ENCODE measurements around the gene GNG4. TPM values are rescaled to one million over a fixed set of nuclear protein-coding genes. Genes with fewer than 3 reads are reported as not detected.
A peak's percentile ranks its signal among the peaks of the same experiment; 100 is the strongest.
"Not testable (repeated sequence)": the region's sequence is repeated elsewhere in the genome, so short reads cannot be mapped to it uniquely, and the experiment has no call there.

The GNG4 gene
- total and polyA plus RNA-seq, 3 donors from 2014 or later = 2.9 to 3.3 (median 3.2) TPM

DNA sequence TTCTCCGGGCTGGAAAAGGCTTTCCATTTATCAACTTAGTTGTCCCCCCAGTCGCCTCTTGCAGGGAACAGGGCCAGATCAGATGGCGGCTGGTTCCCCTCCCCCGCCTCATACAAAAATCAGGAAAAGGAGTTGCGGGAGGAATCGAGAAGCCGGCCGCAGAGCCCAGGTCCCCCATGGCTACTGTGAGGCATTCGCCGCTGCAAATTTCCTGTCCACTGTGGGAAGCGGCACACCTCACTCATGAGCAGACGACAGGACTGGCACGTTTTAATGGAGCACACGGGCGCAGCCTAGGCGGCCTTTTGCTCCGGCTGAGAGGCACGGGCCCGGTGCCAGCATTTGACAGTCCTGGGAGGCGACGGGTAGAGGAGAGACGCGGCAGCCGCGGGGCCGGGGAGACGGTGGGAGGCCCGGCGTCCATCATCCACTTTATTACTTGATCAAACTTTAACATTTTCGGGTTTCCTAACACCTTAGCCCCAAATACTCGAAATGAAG lies 1.1 kb downstream of the GNG4 start:
- Histone ChIP-seq H3K4me3 (peak overlapping the region in 1 of 2 donors; percentile 60), H3K4me1 (peaks cover 9% of the 10 kb centered on the region), H3K36me3 (ENCODE audit: low read depth, missing control alignments) (no peaks in the 10 kb centered on the region), H3K27ac (no peak overlapping the region), H3K27me3 (no peaks in the 10 kb centered on the region), H3K9me3 (no peaks in the 10 kb centered on the region)
- intact Hi-C loops (cut with DNase I; ENCODE audit: low total_unique reads) = no loop called here
- no peak for DNase-seq
- TF ChIP-seq POLR2A (IDR thresholded peaks at IDR 0.05) (no peak), CTCF (IDR thresholded peaks at IDR 0.05) (no peak)
- 8 to 13% methylated on average over 8 to 31 of the region's 31 CpGs for WGBS, 2 donors

- H3K9me3 ChIP-seq; H3K27me3 ChIP-seq; intact Hi-C loops (cut with DNase I; ENCODE audit: low total_unique reads); H3K4me3 ChIP-seq; DNase-seq; H3K4me1 ChIP-seq; H3K36me3 ChIP-seq (ENCODE audit: low read depth, missing control alignments); H3K27ac ChIP-seq: not testable (repeated sequence)
- 81 to 84% methylated on average over 12 of the region's 12 CpGs for WGBS, 2 donors
Measured at GRCh38 chr1:235647537-235647936, 2.0 kb downstream of the GNG4 start.

- no peak for DNase-seq
- intact Hi-C loops (cut with DNase I; ENCODE audit: low total_unique reads) = no loop called here
- no peaks in the 10 kb centered on the region for H3K27me3 ChIP-seq
Measured at GRCh38 chr1:235646463-235646862, 3.1 kb downstream of the GNG4 start.

DNA sequence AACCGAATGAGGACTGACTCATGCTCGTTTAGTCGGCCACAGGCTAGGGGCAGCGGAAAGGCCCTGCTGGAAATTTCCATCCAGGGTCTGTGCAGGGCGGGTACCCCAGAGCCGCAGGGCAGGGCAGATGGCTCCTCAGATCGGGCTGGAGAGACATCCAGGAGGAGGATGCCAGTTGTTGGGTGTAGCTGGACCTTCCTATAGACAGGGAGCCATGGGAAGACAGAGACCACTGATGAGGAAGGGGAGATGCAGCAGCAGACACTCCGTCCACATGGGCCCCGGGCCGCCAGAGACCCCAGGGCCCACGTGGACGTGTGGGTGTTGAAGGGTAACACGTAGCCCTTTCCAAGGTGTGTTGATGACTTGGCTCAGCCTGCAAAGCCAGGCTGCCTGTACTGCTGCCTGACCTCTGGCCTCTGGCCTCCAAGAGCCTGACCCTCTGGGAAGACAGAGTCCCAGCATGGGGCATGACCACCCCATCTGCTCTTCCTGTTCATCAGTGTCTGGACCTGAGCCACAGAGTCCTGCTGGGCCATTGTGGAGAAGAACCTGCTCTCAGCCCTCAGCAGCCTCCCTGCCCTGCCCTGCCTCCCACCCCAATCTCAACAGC lies 4.8 kb downstream of the GNG4 start:
- DNase-seq = no peak
- no peak for TF ChIP-seq POLR2A (IDR thresholded peaks at IDR 0.05)
- no peak for TF ChIP-seq CTCF (IDR thresholded peaks at IDR 0.05)
- no peaks in the 10 kb centered on the region for H3K9me3 ChIP-seq
- intact Hi-C loops (cut with DNase I; ENCODE audit: low total_unique reads) = no loop called here
- H3K36me3 ChIP-seq (ENCODE audit: low read depth, missing control alignments) = no peaks in the 10 kb centered on the region
- H3K4me1 ChIP-seq = peaks cover 9% of the 10 kb centered on the region
- H3K27ac ChIP-seq = no peak overlapping the region
- H3K4me3 ChIP-seq = no peak overlapping the region
- H3K27me3 ChIP-seq = no peaks in the 10 kb centered on the region
- 85 to 87% methylated on average over 12 to 13 of the region's 13 CpGs for WGBS, 2 donors

More at GRCh38 chr1:235646463-235646862, 3.1 kb downstream of the GNG4 start:
- TF ChIP-seq POLR2A (IDR thresholded peaks at IDR 0.05) (no peak), CTCF (IDR thresholded peaks at IDR 0.05) (no peak)
- Histone ChIP-seq H3K9me3 (no peaks in the 10 kb centered on the region), H3K4me3 (no peak overlapping the region), H3K4me1 (peaks cover 9% of the 10 kb centered on the region), H3K36me3 (ENCODE audit: low read depth, missing control alignments) (no peaks in the 10 kb centered on the region), H3K27ac (no peak overlapping the region)
- 88 to 89% methylated on average over 9 of the region's 9 CpGs for WGBS, 2 donors

- TF ChIP-seq POLR2A (IDR thresholded peaks at IDR 0.05) (no peak), CTCF (IDR thresholded peaks at IDR 0.05) (no peak)
- WGBS, 2 donors = 93 to 94% methylated on average over 22 to 23 of the region's 23 CpGs
- DNase-seq = no peak
- H3K27me3 ChIP-seq = no peaks in the 10 kb centered on the region
- H3K4me3 ChIP-seq = no peak overlapping the region
- H3K36me3 ChIP-seq (ENCODE audit: low read depth, missing control alignments) = no peaks in the 10 kb centered on the region
- intact Hi-C loops (cut with DNase I; ENCODE audit: low total_unique reads) = no loop called here
- H3K27ac ChIP-seq = no peak overlapping the region
- H3K9me3 ChIP-seq = no peaks in the 10 kb centered on the region
- peaks cover 6% of the 10 kb centered on the region for H3K4me1 ChIP-seq
Measured at GRCh38 chr1:235643837-235644692, 5.5 kb downstream of the GNG4 start.
